ENCODE results near the gene NLK.
"Not testable (repeated sequence)": the region's sequence is repeated elsewhere in the genome, so short reads cannot be mapped to it uniquely, and the experiment has no call there.

Gene NLK

GRCh38 chr17:28119046-28119445 is 76.6 kb downstream of the NLK start:
- DNase-seq: no peak

- no peak for DNase-seq
These were observed 77.1 kb downstream of the NLK start for GRCh38 chr17:28119560-28119959.

GRCh38 chr17:28120766-28121165 is 78.3 kb downstream of the NLK start:
- DNase-seq: no peak

GRCh38 chr17:28124962-28125361 is 82.5 kb downstream of the NLK start:
- no peak for DNase-seq

GRCh38 chr17:28125526-28126378 is 83.3 kb downstream of the NLK start:
- DNase-seq: no peak

- no peak for DNase-seq
These were observed 84.7 kb downstream of the NLK start for GRCh38 chr17:28127196-28127595.

GRCh38 chr17:28128779-28129178 is 86.3 kb downstream of the NLK start:
- DNase-seq: no peak

GRCh38 chr17:28130472-28130871 is 88.0 kb downstream of the NLK start:
- DNase-seq: no peak

- DNase-seq: no peak
These were observed 89.1 kb downstream of the NLK start for GRCh38 chr17:28131599-28131998.

GRCh38 chr17:28133562-28133970 is 91.1 kb downstream of the NLK start:
- DNase-seq: no peak

GRCh38 chr17:28136923-28137322 is 94.4 kb downstream of the NLK start:
- no peak for DNase-seq

GRCh38 chr17:28139822-28140221 is 97.3 kb downstream of the NLK start:
- DNase-seq: no peak

GRCh38 chr17:28141313-28141712 is 98.8 kb downstream of the NLK start:
- no peak for DNase-seq

GRCh38 chr17:28141773-28142172 is 99.3 kb downstream of the NLK start:
- no peak for DNase-seq

- DNase-seq: no peak
These were observed 99.8 kb downstream of the NLK start for GRCh38 chr17:28142305-28142704.

GRCh38 chr17:28144019-28144418 is 101.5 kb downstream of the NLK start:
- no peak for DNase-seq

- no peak for DNase-seq
These were observed 102.9 kb downstream of the NLK start for GRCh38 chr17:28145348-28145747.

GRCh38 chr17:28147017-28147416 is 104.5 kb downstream of the NLK start:
- DNase-seq: no peak

- DNase-seq: no peak
These were observed 108.5 kb downstream of the NLK start for GRCh38 chr17:28151001-28151400.

- DNase-seq: no peak
These were observed 111.7 kb downstream of the NLK start for GRCh38 chr17:28154214-28154613.

GRCh38 chr17:28155405-28155804 is 112.9 kb downstream of the NLK start:
- DNase-seq: not testable (repeated sequence)

GRCh38 chr17:28159004-28159403 is 116.5 kb downstream of the NLK start:
- DNase-seq: no peak

GRCh38 chr17:28159924-28160323 is 117.4 kb downstream of the NLK start:
- no peak for DNase-seq

- no peak for DNase-seq
These were observed 118.1 kb downstream of the NLK start for GRCh38 chr17:28160610-28161009.

- no peak for DNase-seq
These were observed 118.8 kb downstream of the NLK start for GRCh38 chr17:28161311-28161710.
